Fibroblast of lung (primary cell): ENCODE measurements around the gene COPS4. TPM values are rescaled to one million over a fixed set of nuclear protein-coding genes. Genes with fewer than 3 reads are reported as not detected.
A peak's percentile ranks its signal among the peaks of the same experiment; 100 is the strongest.
"Not testable (repeated sequence)": the region's sequence is repeated elsewhere in the genome, so short reads cannot be mapped to it uniquely, and the experiment has no call there.

Experiments
- DNase-seq, 2 donors: peaks; one replicate each; pipeline versions ENCODE4 v3.0.0 to v3.0.0-alpha.2; 2010; ENCODE audit warnings: low read depth in 2 of 2
- H2AFZ ChIP-seq: 2 replicates; pipeline ENCODE4 v1.5.1; 2012; ENCODE audit warnings: low read length, control low read depth, inconsistent platforms
- H3K27ac ChIP-seq: 2 replicates; pipeline ENCODE4 v1.5.1; 2011; ENCODE audit warnings: low read length, control low read depth; ENCODE audit not compliant: insufficient read depth
- H3K27me3 ChIP-seq: 2 replicates; pipeline ENCODE4 v1.5.1; 2011; ENCODE audit warnings: mild to moderate bottlenecking, low read length; ENCODE audit not compliant: control insufficient read depth, insufficient read depth
- H3K36me3 ChIP-seq: 2 replicates; pipeline ENCODE4 v1.5.1; 2011; ENCODE audit warnings: low read length; ENCODE audit not compliant: control insufficient read depth, insufficient read depth
- H3K4me1 ChIP-seq: 2 replicates; pipeline ENCODE4 v1.5.1; 2011; ENCODE audit warnings: low read length; ENCODE audit not compliant: control insufficient read depth, insufficient read depth; ENCODE audit errors: extremely low read depth
- H3K4me2 ChIP-seq: 2 replicates; pipeline ENCODE4 v1.5.1; 2011; ENCODE audit warnings: low read length, control low read depth; ENCODE audit not compliant: insufficient read depth; ENCODE audit errors: extremely low read depth
- H3K4me3 ChIP-seq, 4 experiments: fragments of 200-600 bp in 1 of 4; sonication (generic) in 1 of 4; replicated peaks in 1 of 4; 2 replicates each; pipeline ENCODE4 v1.5.1; 2011 to 2016; ENCODE audit warnings: low read length in 4 of 4, low read depth in 3 of 4, mild to moderate bottlenecking in 3 of 4, control low read depth in 2 of 4, inconsistent platforms in 1 of 4, mixed read lengths in 1 of 4; ENCODE audit not compliant: insufficient read depth in 1 of 4; ENCODE audit errors: control extremely low read depth in 1 of 4
- H3K79me2 ChIP-seq: 2 replicates; pipeline ENCODE4 v1.5.1; 2012; ENCODE audit warnings: mild to moderate bottlenecking, low read length, inconsistent platforms; ENCODE audit not compliant: control insufficient read depth, insufficient read depth
- H3K9ac ChIP-seq: 2 replicates; pipeline ENCODE4 v1.5.1; 2011; ENCODE audit warnings: mild to moderate bottlenecking, low read length, control low read depth; ENCODE audit not compliant: insufficient read depth
- H3K9me3 ChIP-seq: 2 replicates; pipeline ENCODE4 v1.5.1; 2012; ENCODE audit warnings: low read depth, low read length; ENCODE audit not compliant: control insufficient read depth, insufficient read depth
- H4K20me1 ChIP-seq: 2 replicates; pipeline ENCODE4 v1.5.1; 2011; ENCODE audit warnings: low read length; ENCODE audit not compliant: control insufficient read depth, insufficient read depth; ENCODE audit errors: extremely low read depth
- EZH2 ChIP-seq: IDR thresholded peaks from 2 replicates; pipeline ENCODE4 v1.5.1; 2012; ENCODE audit warnings: low read length, control low read depth, mild to moderate bottlenecking; ENCODE audit errors: missing control alignments
- polyA plus RNA-seq, 2 donors: library from polyadenylated mRNA; depleted of rRNA in 1 of 2; stranded (reverse) in 1 of 2; unstranded in 1 of 2; fragments of >200 nt; gene quantifications; 2 replicates each; pipeline ENCODE4 v1.2.1, GENCODE V29; 2011 to 2012; ENCODE audit warnings: missing spikeins in 1 of 2
- total RNA-seq: library from RNA; depleted of rRNA; stranded (reverse); fragments of >200 nt; gene quantifications from 2 replicates; pipeline ENCODE4 v1.2.1, GENCODE V29; 2014
- TF ChIP-seq, protein P1 (sequence below), 2 donors: IDR thresholded peaks in 1 of 2; conservative IDR thresholded peaks in 1 of 2; 1 replicate in 1 of 2; 2 replicates in 1 of 2; pipeline ENCODE4 v1.5.1; 2011 to 2012; ENCODE audit warnings: low read length in 2 of 2, control low read depth in 1 of 2, inconsistent platforms in 1 of 2, low read depth in 1 of 2, mild to moderate bottlenecking in 1 of 2

Gene COPS4
- total and polyA plus RNA-seq, 2 donors (not counting 1 experiment from before 2014, with no cell fraction given): 82.3 to 128 TPM

DNA sequence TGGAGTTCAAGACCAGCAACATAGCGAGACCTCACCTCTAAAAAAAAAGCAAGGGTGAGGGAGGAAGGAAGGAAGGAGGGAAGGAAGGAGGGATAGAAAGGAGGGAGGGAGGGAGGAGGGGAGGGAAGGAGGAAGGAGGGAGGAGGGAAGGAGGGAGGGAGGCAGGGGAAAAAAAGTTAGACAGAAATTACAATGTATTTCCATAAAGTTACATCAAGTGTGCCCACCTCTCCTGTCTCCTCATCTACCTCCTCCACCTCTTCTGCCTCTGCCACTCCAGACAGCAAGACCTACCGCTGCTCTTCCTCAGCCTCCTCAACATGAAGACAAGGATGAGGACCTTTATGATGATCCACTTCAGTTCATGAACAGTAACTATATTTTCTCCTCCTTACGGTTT lies 32.7 kb upstream of the COPS4 start:
- no peak for DNase-seq
- no peak overlapping the region for H3K27ac ChIP-seq
- no peak overlapping the region for H3K9ac ChIP-seq
- no peaks in the 10 kb centered on the region for H4K20me1 ChIP-seq
- no peaks in the 10 kb centered on the region for H3K4me1 ChIP-seq
- TF ChIP-seq EZH2: no peak
- TF ChIP-seq, protein P1, sequence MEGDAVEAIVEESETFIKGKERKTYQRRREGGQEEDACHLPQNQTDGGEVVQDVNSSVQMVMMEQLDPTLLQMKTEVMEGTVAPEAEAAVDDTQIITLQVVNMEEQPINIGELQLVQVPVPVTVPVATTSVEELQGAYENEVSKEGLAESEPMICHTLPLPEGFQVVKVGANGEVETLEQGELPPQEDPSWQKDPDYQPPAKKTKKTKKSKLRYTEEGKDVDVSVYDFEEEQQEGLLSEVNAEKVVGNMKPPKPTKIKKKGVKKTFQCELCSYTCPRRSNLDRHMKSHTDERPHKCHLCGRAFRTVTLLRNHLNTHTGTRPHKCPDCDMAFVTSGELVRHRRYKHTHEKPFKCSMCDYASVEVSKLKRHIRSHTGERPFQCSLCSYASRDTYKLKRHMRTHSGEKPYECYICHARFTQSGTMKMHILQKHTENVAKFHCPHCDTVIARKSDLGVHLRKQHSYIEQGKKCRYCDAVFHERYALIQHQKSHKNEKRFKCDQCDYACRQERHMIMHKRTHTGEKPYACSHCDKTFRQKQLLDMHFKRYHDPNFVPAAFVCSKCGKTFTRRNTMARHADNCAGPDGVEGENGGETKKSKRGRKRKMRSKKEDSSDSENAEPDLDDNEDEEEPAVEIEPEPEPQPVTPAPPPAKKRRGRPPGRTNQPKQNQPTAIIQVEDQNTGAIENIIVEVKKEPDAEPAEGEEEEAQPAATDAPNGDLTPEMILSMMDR (conservative IDR thresholded peaks at IDR 0.05 in 1 of 2, IDR thresholded peaks at IDR 0.05 in 1 of 2; ENCODE audit: low read depth in 1 of 2, low read length in 2 of 2): no peak
- no peak overlapping the region for H2AFZ ChIP-seq
- H3K4me3 ChIP-seq: no peak overlapping the region
- no peaks in the 10 kb centered on the region for H3K9me3 ChIP-seq
- no peaks in the 10 kb centered on the region for H3K36me3 ChIP-seq
- peaks cover 75% of the 10 kb centered on the region for H3K79me2 ChIP-seq
- no peaks in the 10 kb centered on the region for H3K27me3 ChIP-seq
- no peak overlapping the region for H3K4me2 ChIP-seq

DNA sequence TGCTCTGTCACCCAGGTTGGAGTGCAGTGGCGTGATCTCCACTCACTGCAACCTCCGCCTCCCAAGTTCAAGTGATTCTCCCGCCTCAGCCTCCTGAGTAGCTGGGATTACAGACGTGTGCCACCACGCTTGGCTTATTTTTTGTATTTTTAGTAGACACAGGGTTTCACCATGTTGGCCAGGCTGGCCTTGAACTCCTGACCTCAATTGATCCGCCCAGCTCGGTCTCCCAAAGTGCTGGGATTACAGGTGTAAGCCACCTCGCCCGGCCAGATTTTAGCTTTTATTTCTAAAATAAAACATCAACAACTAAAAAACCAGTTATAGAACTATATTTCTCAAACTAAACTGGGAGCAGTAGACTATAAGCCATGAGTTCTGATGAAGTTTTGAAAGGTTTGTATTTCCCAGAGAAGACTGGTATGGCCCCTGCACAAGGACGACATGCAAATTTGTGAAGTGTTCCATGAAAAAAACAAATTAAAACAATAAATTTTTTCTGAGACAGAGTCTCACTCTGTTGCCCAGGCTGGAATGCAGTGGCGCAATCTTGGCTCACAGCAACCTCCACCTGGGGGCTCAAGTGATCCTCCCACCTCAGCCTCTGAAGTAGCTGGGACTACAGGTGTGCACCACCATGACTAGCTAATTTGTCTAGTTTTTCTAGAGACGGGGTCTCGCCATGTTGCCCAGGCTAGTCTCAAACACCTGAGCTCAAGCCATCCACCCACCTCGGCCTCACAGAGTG lies 31.8 kb upstream of the COPS4 start:
- H3K79me2 ChIP-seq: peaks cover 78% of the 10 kb centered on the region
- H3K27me3 ChIP-seq, DNase-seq, H3K27ac ChIP-seq, H3K9me3 ChIP-seq, H3K4me3 ChIP-seq, H4K20me1 ChIP-seq, H3K4me1 ChIP-seq, H2AFZ ChIP-seq, H3K4me2 ChIP-seq, H3K9ac ChIP-seq, H3K36me3 ChIP-seq: not testable (repeated sequence)

DNA sequence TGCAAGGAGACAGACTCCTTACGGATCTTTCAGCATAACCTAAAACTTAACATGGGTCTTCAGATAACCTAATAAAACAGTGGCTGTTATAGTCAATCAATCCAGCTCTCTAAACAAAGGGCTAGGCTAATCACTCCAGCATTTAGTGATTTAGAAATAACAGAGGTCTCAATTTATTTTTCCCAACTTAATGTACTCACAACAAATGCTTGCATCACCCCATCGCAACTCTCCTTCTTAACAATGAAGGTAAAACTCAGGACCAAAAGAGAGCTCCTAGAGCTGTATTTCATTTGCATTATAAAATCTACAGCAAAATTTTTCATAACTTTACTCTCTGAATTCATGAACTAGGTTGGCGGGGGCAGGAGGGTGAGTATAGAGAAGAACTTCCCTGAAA lies 25.5 kb upstream of the COPS4 start:
- H3K4me2 ChIP-seq: peak overlapping the region; percentile 93
- no peaks in the 10 kb centered on the region for H3K4me1 ChIP-seq
- peak overlapping the region; percentile 92 for H3K9ac ChIP-seq
- H3K9me3 ChIP-seq: no peaks in the 10 kb centered on the region
- peak overlapping the region; percentile 96 for H3K27ac ChIP-seq
- no peak overlapping the region for H2AFZ ChIP-seq
- TF ChIP-seq, protein P1 (conservative IDR thresholded peaks at IDR 0.05 in 1 of 2, IDR thresholded peaks at IDR 0.05 in 1 of 2; ENCODE audit: low read depth in 1 of 2, low read length in 2 of 2): no peak
- no peak for TF ChIP-seq EZH2
- peak overlapping the region; percentile 79 to 99 (median 87) for H3K4me3 ChIP-seq
- H4K20me1 ChIP-seq: no peaks in the 10 kb centered on the region
- H3K27me3 ChIP-seq: no peaks in the 10 kb centered on the region
- peak in 1 of 2 donors; percentile 43 for DNase-seq
- peaks cover 69% of the 10 kb centered on the region for H3K79me2 ChIP-seq
- H3K36me3 ChIP-seq: no peaks in the 10 kb centered on the region
